DND-41 (cell line): ENCODE results near the gene BRCC3.

Experiments
- CTCF ChIP-seq: IDR thresholded peaks from 2 replicates; pipeline ENCODE4 v1.5.1; 2012; ENCODE audit warnings: borderline replicate concordance, low read length, moderate library complexity, mild to moderate bottlenecking; ENCODE audit not compliant: poor library complexity, severe bottlenecking; ENCODE audit errors: extremely low read depth
- EZH2 ChIP-seq: IDR thresholded peaks from 3 replicates; pipeline ENCODE4 v1.6.1; 2012; ENCODE audit warnings: borderline replicate concordance, low read depth, mild to moderate bottlenecking, moderate library complexity, low read length, inconsistent platforms; ENCODE audit not compliant: severe bottlenecking

GRCh38 chrX:155134255-155134654 lies 62.9 kb downstream of the BRCC3 start:
- TF ChIP-seq CTCF (no peak), EZH2 (no peak)
